HG03135 (cell line): ENCODE data around the gene CDA.

ENCODE experiments used
- ATAC-seq: cut with Tn5 transposase; IDR thresholded peaks from one replicate; pipeline ENCODE4 v1.9.1; 2021; ENCODE audit warnings: mild to moderate bottlenecking, moderate library complexity; ENCODE audit not compliant: unreplicated experiment

Gene CDA

GRCh38 chr1:20615946-20616846, 27.3 kb downstream of the CDA start:
- no peak for ATAC-seq

- no peak for ATAC-seq
Measured at GRCh38 chr1:20616847-20617487, 28.1 kb downstream of the CDA start.

- no peak for ATAC-seq
Measured at GRCh38 chr1:20618550-20618949, 29.7 kb downstream of the CDA start.

DNA sequence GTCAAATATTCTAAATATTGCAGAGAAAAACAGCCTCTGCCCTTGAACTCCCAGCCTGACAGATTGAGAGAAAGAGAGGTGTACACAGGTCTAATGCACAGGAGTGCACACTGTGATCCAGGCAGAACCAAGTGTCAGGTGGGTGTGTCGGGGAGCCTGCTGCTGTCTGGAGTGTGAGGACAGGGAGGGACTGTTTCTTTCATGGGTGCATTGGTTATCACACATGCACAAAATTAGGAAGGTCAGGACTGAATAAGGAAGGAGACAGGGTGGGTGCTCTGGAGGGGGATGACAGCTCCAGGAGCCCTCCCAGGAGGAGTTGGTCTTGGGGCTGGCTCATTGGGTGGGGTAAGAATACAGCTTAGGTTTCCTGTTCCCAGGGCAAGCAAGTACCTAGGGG, 31.1 kb downstream of the CDA start:
- no peak for ATAC-seq

- ATAC-seq = no peak
Measured at GRCh38 chr1:20621012-20621411, 32.1 kb downstream of the CDA start.

DNA sequence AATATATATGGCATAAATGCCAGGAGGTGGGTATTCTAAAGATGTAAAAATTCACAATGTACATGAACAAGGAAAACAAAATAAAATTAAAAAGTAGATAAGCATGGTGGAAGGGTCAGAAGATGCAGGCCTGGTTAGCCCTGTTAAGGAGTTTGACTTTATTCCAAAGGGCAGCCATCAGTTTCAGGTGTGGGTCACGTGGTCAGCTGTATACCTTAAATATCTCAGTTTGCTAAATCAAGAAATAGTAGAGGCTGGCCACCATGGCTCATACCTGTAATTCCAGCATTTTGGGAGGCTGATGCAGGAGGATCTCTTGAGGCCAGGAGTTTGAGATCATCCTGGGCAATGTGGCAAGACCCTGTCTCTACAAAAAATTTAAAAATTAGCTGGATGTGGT, 35.8 kb downstream of the CDA start:
- no peak for ATAC-seq

DNA sequence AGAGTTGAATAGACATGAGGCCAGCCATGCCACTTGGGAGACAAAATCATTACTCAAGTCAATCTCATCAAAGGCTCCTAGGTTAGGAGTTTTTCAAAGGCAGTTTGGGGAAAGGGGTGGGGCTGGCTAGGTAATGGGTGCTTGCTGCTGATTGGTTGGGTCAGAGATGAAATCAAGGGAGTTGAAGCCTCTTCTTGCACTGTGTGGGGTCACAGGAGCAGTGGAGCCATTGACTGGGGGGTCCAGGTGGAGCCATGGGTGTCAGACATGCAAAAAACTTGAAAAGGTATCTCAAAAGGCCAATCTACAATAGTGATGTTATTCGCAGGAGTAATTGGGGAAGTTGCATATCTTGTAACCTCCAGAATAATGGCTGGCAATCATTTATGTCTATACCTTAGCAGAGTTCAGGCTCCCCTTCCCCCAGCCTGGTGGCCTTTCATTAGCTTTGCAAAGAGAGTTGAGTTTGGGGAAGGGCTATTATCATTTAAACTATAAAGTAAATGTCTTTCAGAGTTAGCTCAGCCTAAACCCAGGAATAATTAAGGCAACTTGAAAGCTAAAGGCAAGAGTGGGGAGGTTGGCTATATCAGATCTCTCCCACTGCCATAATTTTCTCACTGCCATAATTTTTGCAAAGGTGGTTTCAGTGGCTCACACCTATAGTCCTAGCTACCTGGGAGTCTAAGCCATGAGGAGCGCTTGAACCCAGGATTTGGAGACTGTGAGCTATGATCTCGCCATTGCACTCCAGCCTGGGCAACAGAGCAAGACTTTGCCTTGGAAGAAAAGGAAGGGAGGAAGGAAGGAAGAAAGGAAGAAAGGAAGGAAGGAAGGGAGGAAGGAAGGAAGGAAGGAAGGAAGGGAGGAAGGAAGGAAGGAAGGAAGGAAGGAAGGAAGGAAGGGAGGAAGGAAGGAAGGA, 36.5 kb downstream of the CDA start:
- no peak for ATAC-seq

DNA sequence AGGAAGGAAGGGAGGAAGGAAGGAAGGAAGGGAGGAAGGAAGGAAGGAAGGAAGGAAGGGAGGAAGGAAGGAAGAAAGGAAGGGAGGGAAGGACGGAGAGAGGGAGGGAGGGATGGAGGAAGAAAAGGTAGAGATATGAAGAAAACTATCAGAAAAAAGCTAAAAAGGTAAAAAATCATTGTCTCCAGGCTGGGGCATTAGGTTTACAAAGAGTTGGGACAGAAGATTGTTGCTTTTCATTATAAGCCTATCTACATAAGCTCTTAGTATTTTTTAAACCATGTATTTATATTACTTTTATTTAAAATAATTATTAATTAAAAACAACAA, 37.2 kb downstream of the CDA start:
- ATAC-seq = no peak

DNA sequence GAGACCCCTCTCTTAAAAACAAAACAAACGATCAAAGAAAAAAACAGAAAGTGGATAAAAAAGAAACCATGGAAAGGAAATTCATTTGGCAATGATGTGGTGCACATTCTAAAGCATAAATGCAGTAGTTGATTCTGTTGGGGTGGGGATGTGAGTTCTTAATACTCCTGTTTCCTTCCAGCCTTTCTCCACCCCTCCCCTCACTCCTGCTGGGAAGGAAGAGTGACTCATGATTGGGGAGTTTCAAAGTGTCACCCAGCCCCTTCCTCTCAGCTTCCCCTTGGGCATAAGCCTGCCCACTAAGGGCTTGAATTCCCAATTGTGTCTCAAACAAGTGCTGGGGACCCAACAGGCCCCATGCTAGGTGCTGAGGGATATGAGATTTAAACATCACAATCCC, 37.6 kb downstream of the CDA start:
- no peak for ATAC-seq

- ATAC-seq = no peak
Measured at GRCh38 chr1:20630729-20631128, 41.8 kb downstream of the CDA start.

- no peak for ATAC-seq
Measured at GRCh38 chr1:20632386-20632785, 43.5 kb downstream of the CDA start.

DNA sequence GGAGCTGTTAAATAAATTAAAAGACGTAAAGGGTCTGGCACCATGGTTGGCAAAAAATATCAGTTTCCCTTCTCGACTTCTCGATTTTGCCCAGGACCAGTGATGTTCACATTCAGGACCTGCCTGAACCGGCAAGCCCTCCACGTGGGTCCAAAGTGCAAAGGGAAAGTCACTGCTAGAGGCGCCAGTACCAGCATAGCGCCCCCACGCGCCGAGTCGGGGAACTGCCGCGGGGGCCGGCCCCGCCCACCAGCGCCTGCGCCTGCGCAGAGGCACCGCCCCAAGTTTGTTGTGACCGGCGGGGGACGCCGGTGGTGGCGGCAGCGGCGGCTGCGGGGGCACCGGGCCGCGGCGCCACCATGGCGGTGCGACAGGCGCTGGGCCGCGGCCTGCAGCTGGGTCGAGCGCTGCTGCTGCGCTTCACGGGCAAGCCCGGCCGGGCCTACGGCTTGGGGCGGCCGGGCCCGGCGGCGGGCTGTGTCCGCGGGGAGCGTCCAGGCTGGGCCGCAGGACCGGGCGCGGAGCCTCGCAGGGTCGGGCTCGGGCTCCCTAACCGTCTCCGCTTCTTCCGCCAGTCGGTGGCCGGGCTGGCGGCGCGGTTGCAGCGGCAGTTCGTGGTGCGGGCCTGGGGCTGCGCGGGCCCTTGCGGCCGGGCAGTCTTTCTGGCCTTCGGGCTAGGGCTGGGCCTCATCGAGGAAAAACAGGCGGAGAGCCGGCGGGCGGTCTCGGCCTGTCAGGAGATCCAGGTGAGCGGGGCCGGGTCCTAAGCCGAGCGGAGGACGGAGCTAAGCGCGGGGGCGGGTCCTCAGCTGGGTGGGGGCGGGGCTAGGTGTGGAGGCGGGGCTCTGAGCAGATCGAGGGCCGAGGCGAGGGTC, 44.5 kb downstream of the CDA start, which contains the start of gene PINK1:
Gene PINK1 (plus strand): TSS at position 269 of the 875 bp plus-strand sequence. CDS start 91 bp downstream, at position 360.
- no peak for ATAC-seq

DNA sequence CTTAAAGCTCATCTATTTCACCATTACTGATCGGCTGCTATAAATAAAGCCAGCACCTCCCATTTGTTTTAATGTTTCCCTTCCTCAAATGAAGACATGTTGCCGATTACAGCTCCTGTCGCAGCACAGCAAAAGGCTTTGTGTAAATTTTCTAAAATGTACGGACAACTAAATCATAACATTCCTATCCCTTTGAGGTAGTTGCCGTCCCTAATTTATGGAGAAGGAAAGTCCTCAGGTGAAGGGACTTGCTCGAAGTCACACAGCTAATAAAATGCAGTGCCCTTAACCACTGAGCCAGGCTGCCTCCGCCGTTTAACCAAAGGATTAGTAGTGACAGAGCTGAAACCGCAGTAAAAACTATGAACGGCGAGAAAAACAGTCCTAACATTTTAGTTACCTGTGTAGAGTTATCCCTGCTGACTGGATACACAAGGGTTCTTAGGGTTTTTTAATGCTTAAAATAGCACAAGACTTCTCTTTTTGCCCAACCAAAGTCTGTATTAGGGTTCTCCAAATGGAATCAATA, 45.2 kb downstream of the CDA start:
- ATAC-seq = no peak

DNA sequence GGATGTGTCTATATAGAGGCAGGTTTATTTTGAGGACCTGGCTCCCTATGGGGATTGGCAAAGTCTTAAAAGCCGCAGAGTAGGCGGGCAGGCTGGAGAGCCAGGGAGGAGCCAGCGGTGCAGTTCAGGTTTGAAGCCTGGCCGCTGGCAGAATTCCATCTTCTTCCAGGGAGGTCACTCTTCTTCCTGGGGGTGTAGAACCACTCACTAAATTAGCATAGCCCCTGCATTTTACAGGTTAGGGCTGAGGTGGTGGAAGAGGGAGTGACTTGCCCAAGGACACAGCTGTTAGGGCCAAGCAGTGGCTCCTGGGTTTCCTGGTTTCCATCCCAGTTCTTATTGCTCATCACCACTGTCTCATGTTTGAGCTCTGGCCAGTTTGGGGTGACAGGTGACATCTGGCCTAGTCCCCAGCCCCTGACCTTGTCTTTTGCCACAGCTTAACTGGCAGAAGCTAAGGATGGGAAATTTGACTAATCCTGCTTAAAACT, 45.7 kb downstream of the CDA start:
- no peak for ATAC-seq

DNA sequence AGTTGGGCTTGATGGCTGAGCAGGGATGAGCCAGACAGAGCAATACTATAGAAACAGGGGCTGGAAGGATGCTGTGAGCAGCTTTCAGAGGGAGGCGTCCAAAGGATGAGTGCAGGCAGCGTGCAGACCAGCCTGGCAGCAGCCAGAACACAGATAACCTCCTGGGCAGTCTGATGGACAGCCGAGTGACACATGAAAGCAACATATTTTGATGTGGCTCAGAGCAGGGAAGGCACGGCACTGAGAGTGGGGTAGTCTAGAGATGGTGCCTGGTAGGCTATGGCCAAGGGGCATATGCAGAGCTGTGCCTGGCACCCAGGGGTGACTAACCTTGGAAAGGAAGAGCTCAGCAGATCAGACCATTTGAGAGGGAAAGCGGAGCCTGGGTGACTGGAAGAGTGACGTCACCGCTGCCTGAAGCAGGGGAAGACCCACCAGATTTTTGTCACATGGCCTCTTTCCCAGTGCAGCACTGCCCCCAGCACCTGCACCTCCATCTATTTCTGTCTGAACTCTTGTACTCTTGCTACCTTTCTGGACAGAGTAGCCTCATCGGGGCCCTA, 48.0 kb downstream of the CDA start:
- no peak for ATAC-seq

DNA sequence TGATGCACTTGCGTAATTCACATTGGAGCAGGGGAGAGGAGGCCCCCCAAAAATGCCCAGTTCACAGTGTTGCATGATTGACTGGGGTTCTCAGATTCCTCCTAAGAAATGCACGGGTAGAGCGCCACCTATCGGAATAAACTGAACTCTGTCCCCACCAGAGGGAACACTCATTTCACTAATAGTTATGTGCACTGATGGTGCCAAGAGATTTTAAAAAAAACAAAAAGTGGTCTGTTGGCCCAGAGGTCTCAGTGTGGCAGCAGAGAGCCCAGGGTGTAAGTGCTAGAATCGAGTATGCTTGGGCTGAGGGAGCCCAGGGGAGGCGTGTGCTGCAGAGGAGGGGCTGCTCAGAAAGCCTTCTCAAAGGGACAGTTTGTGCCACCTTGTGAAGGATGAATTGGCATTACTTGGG, 51.3 kb downstream of the CDA start:
- ATAC-seq = no peak

GRCh38 chr1:20641975-20642374, 53.1 kb downstream of the CDA start:
- ATAC-seq = no peak

DNA sequence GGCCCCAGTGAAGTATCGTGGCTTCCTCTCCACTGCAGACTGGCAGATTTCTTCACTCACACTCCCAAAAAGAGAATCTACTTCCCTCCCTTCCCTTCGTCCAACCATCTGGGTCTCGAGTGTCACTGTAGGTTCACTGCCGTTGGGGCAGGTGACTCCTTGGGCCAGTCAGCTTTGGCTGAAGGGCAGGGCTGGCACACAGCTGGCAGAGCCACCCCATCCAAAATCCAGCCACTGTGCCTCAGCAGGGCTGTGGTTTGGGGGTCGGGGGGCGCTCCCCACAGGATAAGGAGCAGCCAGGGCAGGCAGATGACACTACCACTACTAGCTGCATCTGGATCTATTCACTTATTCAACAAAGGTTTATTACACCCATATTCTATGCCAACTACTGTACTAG, 54.2 kb downstream of the CDA start:
- ATAC-seq = no peak

DNA sequence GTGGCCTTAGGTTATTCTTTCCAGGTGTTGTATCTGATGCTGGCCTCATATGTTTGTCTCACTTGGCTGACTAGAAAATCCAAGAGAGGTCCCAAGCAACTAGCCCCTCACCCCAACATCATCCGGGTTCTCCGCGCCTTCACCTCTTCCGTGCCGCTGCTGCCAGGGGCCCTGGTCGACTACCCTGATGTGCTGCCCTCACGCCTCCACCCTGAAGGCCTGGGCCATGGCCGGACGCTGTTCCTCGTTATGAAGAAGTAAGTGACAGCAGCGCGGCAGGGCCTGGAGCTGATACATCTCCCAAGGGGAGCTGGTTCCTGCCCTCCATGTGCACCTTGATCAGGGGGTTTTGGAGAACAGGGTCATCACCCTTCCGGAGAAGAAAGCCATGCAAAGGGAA, 55.5 kb downstream of the CDA start:
- no peak for ATAC-seq

DNA sequence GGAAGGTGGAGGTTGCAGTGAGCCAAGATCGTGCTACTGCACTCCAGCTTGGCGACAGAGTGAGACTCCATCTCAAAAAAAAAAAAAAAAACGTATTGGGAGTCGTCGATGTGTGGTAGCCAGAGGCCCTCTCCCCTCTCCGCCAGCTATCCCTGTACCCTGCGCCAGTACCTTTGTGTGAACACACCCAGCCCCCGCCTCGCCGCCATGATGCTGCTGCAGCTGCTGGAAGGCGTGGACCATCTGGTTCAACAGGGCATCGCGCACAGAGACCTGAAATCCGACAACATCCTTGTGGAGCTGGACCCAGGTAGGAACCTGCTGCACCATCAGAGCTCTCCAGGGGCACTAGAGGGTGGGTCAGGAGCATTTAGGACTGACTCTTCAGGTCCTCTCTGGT, 56.5 kb downstream of the CDA start:
- ATAC-seq = no peak
